Measurements from ENCODE around the gene FLNA.

- TF ChIP-seq RFX5 (IDR thresholded peaks at IDR 0.05) = no peak
- no peak for TF ChIP-seq CTCF (IDR thresholded peaks at IDR 0.05)
- TF ChIP-seq POLR2A (IDR thresholded peaks at IDR 0.05; ENCODE audit: low read length) = no peak
- no peak for TF ChIP-seq MAZ (IDR thresholded peaks at IDR 0.05; ENCODE audit: borderline replicate concordance, low read depth, low read length)
- no peak for TF ChIP-seq MYC (IDR thresholded peaks at IDR 0.05; ENCODE audit: borderline replicate concordance, low read length)
- no peak for TF ChIP-seq REST (IDR thresholded peaks at IDR 0.05)
- TF ChIP-seq SREBF2 (IDR thresholded peaks at IDR 0.05) = no peak
- no peak for TF ChIP-seq HOXA7 (CRISPR knock-in tag; IDR thresholded peaks at IDR 0.05)
- TF ChIP-seq HMGXB4 (CRISPR knock-in tag; IDR thresholded peaks at IDR 0.05; ENCODE audit: borderline replicate concordance) = no peak
- no peak for TF ChIP-seq EP300 (IDR thresholded peaks at IDR 0.05)
- no peak for TF ChIP-seq GATA3 (IDR thresholded peaks at IDR 0.05; ENCODE audit: borderline replicate concordance)
- no peak for TF ChIP-seq TP53 (CRISPR knock-in tag; IDR thresholded peaks at IDR 0.05)
- no peak for TF ChIP-seq FOXS1 (CRISPR knock-in tag; IDR thresholded peaks at IDR 0.05)
These were observed 1.8 kb downstream of the FLNA start for GRCh38 chrX:154372612-154373022.

Measured in A549 (cell line).